Fibroblast of the conjunctiva (primary cell): ENCODE measurements around the gene C10orf90.

Experiments
- DNase-seq: peaks from one replicate; pipeline ENCODE4 v3.0.0-alpha.2; 2010; ENCODE audit warnings: low read depth

Gene C10orf90

DNA sequence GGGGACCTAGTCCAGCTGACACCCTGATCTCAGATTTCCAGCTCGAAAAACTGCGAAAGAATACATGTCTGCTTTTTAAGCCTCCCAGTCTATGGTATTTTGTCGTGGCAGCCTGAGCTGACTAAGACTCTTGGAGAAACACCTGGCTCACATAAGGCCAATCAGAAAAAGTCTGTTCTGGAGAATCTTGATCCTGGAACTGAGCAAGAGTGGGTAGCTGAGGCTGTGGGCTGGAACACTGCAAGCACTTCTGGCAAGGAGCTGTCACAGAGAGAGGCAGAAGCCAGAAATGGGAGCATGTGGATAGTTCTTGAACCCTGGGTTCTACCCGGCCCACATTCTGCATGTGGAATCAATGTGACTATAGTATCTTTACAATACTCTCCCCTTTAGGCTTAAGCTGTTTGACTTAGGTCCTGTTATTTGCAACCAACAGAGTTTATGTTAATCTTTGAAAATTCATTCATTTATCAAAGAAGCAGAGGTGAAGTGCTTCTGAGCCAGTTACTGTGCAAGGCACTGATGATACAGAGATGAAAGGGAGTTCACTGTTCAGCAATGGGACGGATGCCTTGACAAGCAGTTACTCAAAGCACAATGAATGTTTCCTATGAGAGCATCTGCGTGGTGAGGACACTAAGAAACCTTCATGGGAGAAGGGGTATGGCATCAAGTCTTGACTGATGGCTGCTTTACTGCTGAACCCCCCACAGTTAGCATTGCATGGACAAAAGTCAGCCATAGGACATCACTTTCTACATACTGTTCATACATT lies 4.4 kb upstream of the C10orf90 start:
- DNase-seq, result no peak

DNA sequence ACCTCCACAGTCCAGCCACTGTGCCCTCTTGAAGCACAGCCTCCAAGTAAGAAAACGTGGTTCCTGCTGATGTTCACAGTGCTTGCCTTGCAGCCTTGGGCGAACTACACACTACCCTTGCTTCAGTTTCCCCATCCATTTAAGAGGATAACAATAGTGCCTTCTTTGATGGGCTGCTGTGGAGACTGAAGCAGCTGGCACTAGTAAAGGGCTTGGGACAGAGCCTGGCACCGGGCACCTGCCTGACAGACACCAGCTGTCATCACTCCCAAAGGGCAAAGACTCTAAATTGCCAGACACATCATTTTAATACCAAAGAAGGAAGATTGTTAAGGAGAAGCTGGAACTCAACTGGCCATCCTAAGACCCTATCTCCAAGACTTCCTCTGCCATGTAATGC lies 3.1 kb upstream of the C10orf90 start:
- no peak for DNase-seq

DNA sequence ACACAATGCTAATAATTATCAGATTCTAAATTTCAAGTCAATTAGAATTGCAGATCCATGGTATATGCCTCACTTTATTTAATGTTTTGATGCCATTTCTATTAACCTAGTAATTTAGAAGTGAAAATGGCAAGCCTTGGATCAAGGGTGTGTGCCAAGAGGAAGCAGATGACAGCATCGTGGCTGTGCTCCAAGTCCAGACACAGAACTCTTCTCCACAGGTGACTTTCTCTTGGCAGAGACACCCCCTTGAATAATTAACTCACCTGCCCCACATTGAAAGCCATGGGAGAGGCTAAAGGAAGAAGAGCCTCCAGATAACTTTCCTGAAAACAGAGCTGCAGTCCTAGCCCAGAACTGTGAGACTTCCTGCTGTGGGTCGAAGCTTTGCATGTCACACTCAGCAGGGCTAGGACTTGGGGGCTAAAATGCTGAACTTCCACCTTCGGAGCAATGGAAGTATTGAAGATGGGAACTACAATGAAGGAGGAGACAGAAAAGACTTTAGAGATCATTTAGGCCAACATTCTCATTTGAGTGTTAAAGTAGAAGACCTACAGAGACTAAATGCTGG lies 996 bp upstream of the C10orf90 start:
- DNase-seq, result no peak

DNA sequence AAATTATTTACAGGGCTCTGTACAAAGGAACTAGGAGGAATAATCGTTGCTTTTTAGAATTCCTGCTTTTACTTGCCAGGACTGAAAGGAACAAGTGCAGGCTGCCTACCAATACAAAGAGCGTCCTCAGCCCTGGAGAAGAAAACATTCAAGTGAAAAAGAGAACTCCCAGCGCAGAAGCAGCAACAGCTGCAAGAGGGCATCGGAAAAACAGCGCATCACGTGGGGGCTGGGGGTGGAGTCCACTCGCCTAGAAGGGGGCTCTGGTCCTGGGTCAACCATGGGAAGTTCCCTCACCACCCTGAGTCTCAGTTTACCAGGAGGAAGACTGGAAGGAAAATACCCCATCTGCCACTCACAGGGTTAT lies 385 bp upstream of the C10orf90 start:
- DNase-seq, result no peak

DNA sequence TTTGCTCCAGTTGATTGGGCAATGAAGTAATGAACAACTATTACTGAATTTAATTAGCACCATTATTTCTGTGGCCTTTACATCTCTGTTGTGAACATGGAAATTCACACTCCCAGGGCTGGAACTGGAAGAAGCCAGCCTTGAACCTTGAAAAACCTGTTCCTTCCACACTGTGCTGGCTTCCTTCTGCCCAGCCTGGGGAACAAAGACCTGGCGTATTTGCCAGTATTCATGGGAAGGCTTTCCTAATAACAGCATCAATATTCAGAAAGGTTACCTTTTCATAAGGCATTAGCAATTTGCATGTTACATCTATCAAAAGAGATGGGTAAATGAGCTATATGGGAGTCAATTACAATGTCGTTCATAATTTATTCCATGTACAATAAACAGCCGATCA lies 1.3 kb downstream of the C10orf90 start:
- no peak for DNase-seq

DNA sequence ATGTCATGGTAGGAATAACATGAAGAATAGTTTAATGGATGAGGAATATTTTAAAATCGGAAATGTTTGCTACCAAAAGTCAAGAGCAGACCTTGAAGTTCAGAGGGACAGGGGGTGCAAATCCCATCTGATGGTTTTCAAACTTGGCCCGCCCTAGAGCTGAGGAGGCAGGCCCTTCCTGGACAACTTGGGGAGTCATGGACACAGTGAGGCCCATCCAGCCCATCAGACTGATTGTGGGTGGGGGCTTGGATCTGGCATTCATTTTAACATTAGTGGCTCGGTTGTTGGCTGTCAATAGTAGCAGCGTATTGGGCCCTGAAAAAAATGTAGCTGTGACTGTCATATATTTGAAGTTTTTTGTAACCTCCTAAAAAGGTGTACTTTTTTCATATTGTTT lies 2.0 kb downstream of the C10orf90 start:
- DNase-seq, result no peak

DNA sequence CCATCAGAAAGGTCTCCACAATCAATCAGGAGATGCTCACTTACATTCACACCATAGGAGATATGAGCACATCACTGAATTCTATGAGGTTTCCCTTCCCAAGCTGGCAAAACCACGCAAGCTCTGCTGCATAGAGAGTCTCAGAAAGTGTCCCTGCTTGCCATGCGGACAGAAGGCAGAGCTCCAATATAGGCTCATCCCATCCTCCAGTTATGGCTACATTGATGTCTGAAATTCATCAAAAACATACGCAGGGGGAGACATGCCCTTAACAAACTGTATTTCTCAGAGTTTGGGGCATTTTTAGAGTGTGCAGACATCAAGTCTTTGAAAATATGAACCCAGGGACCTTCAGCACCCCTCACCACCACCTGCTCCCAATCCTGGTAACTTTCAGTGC lies 2.9 kb downstream of the C10orf90 start:
- DNase-seq, result no peak

DNA sequence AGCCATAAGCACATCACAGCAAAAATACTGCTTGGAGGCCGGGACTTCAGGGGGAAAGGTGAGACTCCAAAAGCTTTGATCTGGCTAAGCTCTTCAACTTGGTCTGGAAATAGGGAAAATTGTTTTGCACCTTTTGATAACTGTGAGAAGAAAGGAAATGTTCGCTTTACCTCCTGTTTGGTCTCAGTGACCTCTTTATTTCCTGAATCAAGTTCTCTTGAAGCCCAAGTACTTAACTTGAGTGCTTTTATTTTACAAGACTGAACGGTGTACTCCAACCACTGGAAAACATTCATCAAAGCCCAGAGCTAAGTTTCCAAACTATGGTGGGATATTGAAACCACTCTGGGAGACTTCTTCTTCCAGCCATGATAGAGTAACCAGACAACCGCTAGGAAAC lies 5.3 kb downstream of the C10orf90 start:
- DNase-seq, result no peak

DNA sequence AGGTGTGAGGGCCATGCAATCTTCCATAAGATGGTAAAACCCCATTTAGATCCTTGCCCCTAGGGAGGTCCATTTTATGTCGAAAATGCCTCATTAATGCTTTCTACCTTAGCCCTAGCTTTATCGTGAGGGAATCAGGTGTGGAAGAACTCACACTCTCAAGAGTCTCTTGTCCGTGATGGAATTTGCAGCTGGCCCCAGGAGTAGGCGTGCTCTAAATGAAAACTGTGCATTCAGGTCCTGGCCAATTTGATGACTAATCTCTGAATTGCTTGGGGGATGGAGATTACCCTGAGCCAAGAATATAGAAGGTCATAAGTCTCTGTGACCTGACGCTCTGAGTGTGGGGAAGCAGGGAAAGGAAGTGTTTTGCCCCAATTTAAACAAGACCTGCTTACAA lies 6.6 kb downstream of the C10orf90 start:
- DNase-seq, result no peak

DNA sequence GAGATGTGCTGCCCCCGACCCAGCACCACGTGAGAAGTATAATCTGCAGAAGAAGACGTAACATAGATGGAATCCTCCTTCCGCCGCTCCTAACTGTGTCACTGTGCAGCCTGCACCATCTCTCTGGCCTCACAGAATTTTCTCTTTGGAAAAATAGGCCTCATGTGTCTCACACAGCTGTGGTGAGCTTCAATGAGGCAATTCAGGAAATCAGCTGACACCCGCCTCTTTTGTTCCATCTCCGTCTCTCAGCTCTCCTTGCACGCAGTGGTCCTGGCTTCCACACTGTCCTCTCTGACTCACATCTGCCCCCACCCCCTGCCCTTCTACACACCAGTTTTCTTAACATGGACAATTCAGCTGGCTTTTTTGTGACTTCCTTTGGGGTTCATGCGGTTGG lies 7.2 kb downstream of the C10orf90 start:
- no peak for DNase-seq

DNA sequence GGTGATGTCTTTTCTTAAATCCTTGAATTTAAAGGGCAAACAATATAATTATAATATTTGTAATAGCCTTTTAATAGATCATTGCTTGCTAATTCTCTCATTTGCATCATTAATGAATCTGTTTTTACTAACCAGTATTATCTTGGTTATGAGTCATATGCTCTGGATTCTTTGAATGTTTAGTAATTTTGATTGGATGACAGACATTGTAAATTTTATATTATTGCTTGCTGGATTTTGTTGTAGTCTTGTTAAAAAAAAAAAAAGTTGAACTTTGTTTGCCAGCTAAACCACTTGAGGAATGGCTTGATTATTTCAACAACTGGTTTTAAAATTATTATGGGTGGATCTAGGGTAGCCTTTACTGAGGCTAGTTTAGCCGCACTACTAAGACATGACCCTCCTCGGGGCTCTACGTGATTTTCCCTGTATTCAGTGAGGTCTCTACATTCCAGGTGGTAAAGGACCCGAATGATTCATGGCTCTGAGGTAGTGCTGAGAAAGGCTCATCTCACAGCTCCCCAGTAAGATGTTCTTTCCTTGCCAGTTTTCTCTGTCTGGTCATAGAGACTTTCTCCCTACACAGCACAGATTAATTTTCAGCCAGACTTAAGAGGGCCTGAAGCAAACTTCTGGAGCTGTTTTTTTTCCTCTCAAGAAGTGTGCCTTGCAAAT lies 8.5 kb downstream of the C10orf90 start:
- no peak for DNase-seq

DNA sequence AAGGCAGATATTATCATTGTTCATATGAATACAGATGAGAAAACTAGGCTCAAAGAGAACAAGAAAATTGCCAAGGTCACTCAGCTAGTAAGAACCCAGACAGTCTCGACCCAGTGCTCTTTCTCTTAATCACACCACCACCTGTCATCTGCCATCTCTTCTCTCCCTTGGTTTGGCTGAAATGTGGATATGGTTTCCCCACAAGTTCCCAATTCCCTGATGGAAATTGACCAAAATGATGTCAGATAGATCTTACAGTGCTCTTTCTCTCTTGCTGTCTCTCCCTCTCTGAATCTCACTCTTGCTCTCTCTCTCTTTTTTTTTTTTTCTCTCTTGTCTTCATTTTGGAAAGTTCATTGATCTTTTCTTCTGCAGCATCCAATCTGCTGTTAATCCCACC lies 9.1 kb downstream of the C10orf90 start:
- DNase-seq, result no peak

DNA sequence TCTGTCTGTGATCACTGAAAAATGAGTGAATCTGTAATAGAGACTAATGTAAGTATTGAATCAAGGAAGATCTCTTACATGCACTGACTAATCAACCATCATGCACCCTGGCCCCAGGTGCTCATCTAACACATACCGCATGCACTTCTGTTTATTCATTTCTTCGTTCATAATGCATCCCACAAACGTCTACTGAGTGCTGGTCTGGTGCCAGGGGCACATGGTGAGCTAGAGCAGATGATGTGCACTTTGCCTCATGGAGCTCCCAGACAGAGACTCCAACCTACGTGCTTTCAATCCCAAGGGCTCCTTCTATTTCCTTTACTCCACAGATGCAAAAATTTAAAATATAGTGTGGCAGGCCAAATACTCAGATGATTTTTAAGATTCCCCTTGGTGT lies 10.7 kb downstream of the C10orf90 start:
- DNase-seq, result no peak

DNA sequence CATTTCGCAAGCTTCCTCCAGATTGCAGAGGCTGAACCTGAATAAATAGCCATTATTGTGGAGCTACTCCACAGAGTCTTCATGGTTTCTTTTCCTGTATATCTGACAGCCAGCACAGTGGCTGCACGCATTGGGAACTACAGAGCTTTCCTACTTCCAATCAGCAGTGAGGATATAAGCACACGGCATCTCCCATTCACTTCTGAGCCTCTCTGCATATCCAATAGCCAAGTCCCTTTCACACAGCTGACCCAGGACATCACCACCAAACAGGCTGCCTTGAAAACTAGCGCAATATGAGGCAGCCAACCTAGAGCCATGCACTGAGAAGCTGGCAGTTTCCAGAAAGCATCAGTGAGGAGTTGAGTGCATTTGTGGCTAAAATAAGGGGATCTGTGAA lies 11.6 kb downstream of the C10orf90 start:
- no peak for DNase-seq

DNA sequence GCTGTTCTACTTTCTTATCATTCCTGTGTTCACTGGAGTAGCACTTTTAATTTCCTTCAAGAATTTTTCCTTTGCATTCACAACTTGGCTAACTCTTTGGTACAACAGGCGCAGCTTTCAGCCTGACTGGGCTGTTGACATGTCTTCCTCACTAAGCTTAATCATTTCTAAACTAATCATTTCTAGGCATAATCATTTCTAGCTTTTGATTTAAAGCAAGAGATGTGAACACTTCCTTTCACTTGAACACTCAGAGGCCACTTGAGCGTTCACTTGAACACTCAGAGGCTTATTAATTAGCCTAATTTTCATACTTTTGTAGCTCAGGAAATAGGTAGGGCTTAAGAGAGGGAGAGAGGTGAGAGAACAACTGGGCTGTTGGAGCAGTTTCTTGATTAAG lies 15.9 kb downstream of the C10orf90 start:
- DNase-seq, result no peak

DNA sequence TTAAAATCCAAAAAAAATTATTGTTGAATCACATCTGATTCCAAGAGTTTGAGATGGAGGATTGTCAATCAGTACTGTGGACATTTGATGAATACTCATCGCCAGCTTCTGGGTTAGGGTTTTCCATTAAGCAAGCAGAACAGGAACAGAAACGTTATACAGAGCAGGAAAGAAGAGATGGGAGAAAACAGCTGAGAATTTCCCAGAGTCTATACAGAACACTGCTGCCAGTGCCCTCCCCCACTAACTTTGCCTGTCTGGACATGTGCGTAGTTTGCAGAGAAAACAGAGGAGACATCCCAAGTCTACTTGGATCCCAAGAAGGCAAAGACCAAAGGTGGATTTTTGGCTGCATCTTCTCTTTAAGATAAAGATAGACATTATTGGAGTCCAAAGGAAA lies 19.0 kb downstream of the C10orf90 start:
- no peak for DNase-seq

DNA sequence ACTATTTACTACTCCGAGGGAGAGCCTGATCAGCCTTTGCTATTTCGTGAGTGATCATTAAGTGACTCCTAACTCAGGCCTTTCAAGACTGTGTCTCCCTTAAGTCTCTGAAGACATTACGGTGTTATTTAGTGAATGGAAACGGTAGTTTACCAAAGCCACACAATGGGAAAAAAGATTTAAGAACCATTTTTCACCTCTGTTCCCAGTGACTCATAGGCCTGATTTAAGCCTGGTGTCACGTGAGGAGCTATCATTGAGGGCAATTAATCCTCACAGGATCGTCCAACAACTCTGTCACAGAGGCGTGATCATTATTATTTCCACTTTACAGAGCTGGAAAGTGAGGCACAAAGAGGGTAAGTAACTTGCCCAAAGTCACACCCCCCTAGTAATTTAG lies 20.3 kb downstream of the C10orf90 start:
- DNase-seq, result no peak

DNA sequence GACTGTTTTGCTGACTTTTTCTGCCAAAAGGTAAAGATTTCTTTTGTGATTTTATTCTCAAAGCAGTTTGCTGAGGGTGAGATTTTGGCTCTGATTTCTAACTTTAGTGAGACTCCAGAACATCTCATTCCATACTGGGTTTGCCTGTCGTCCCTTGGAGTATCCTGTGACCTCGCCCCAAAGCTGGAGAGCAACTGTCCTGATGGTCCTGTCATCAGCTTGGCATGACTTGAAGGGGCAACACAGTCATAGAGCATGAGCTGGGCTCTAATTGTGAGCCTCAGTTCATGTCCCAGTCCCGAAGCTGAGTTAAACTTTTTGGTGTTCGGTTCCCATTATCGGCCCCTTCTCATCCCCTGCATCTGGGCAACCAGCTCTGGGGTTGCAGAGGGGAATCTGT lies 23.4 kb downstream of the C10orf90 start:
- no peak for DNase-seq

DNA sequence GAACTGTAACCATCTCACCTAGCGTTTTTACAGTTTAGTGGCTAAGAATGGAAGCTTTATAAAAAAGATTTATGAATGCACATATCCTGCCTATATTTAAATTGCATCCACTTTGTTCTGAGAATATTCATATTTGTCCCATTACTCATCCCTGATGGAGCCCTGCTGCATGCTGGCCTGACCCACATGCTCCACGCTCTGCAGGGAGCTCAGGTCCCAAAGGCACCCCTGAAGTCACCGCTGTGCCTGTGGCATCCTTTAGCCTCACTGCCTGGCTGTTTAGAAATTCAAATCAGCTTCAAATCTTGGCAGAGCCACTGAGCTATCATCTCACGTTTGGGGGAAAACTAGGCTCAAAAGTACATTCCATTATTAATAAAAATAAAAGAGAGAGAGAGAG lies 24.4 kb downstream of the C10orf90 start:
- DNase-seq, result no peak

DNA sequence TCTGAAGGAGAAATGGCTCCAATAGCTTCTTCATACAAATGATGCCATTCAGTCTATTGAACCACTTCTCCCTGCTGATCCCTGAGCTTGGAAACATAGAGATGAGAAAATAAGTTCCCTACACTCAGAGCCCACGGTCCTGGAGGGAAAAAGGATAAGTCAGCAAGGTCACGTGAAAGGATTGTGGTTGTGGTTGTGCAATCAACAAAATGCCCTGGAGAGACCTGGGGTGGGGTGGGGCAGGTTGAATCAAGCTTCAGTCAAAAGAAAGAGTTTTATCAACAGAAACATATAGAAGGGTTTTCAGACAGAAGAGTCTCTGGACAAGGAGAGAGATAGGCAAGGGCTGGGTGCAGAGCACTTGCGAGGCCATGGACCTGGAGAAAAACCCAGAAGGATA lies 30.1 kb downstream of the C10orf90 start:
- no peak for DNase-seq

DNA sequence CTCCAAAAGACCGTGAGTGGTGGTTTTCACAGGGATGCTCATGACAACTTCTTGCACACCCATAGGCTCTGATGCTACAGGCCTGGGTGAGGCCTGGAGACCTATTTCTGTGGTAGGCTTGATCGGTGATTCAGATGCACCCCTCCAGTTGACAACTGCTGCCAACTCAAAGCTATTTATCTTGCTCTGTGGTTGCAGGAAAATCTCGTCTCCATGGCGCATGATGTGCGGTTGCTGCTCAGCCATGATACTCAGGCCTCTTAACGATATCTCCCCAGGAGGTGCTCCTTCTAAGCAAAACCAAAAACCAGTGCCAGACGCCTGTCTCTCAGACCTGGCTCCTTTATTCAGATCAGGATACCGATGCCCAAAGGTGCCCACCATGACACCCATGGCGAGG lies 31.4 kb downstream of the C10orf90 start:
- no peak for DNase-seq

DNA sequence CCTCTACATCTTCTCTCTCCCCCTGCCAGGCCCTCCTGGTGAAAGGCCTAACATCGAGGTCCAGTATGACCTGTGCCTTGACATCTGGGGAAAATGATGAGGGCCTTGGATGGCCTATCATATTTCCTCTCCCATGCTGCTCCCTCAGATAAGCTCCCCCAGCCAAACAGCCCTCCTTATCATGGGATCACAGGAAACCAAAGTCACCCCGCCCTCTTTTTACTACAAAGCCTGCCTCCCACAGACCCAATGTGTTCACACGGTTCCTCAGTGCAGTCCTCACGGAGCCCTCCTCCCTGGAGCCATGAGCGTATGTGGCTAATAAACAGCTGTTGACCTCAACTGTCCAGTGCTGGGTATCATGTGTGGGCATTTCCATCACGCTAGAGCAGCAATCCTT lies 32.0 kb downstream of the C10orf90 start:
- DNase-seq, result no peak

DNA sequence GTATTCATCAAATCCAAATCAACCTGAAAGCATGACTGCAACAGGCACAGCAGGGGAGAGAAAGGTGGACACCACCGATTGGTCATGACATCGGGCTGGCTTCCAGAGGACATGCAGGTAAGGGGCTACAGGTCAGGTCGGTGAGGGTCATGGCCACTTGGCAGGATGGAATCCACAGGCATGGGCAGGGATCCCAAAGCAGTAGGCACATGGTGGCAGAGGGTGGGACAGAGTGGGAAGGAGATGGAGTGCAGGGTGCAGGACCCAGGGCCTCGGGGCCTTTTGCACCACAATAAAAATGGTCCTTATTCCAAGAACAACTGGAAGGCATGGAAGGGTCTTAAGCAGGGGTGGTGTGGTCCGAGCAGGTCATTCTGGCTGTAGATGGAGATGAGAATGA lies 33.0 kb downstream of the C10orf90 start:
- DNase-seq, result no peak

DNA sequence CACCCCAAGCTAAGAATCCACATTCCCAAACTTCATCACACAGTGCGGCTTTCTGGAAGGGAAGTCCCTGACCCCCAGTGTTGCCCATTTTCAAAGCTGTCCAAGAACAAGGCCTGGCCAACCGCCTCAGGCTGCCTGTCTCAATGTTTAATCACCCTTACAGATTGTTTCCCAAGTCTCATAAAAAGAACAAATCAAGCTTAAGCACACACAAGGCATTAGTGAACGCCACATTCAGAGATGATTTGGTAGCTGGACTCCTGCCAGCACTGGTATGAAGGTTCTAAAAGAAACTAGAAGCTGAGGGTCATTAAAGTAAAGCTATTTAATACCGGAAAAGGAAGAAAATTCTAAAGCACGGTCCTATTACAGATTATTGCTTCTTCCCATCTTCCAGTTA lies 35.6 kb downstream of the C10orf90 start:
- DNase-seq, result no peak
